HL-60 (cell line): ENCODE results near the gene APBA2.

Experiments used
- DNase-seq, 2 experiments: peaks; one replicate each; pipeline ENCODE4 v3.0.0-alpha.2; 2010 to 2020; ENCODE audit warnings: low read depth in 1 of 2, low spot score in 1 of 2
- H3K27ac ChIP-seq: fragments of 250-450 bp; sonication (Bioruptor Pico); replicated peaks from 2 replicates; pipeline ENCODE4 v1.5.1; 2020; ENCODE audit warnings: mild to moderate bottlenecking, moderate library complexity
- H3K27me3 ChIP-seq: fragments of 250-450 bp; sonication (Bioruptor Pico); 2 replicates; pipeline ENCODE4 v1.5.1; 2021; ENCODE audit warnings: mild to moderate bottlenecking, moderate library complexity; ENCODE audit not compliant: insufficient read depth, poor library complexity, severe bottlenecking
- H3K4me3 ChIP-seq: replicated peaks from 2 replicates; pipeline ENCODE4 v1.5.1; 2011; ENCODE audit warnings: mild to moderate bottlenecking, control low read depth, low read length; ENCODE audit not compliant: insufficient read depth
- GABPA ChIP-seq: IDR thresholded peaks from 2 replicates; pipeline ENCODE4 v1.6.1; 2012; ENCODE audit warnings: low read depth
- POLR2AphosphoS5 ChIP-seq: IDR thresholded peaks from 2 replicates; pipeline ENCODE4 v1.6.1; 2012; ENCODE audit warnings: low read depth
- SPI1 ChIP-seq: IDR thresholded peaks from 2 replicates; pipeline ENCODE4 v1.6.1; 2012; ENCODE audit warnings: low read depth, mild to moderate bottlenecking, borderline replicate concordance
- TF ChIP-seq, protein P1 (sequence below): IDR thresholded peaks from one replicate; pipeline ENCODE4 v1.5.1; 2011; ENCODE audit warnings: low read length, control low read depth, inconsistent platforms; ENCODE audit not compliant: insufficient read depth
- TF ChIP-seq, protein P2 (sequence below): IDR thresholded peaks from 2 replicates; pipeline ENCODE4 v1.6.1; 2012; ENCODE audit warnings: low read depth; ENCODE audit not compliant: insufficient replicate concordance

The APBA2 gene

DNA sequence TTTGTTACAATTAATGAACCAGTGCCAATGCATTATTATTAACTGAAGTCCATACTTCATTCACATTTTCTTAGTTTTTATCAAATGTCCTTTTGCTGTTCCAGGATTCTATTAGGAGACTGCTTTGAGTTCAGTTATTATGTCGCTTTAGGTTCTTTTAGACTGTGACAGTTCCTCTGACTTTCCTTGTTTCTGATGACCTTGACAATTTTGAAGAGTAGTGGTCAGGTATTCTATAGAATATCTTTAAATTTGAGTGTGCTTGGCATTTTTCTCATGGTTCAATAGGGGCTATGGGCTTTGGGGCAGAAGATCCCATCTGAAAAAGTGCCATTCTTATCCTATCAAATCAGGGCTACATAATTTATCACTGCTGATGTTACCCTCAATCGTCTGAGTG, 126.3 kb downstream of the APBA2 start:
- Histone ChIP-seq H3K27ac (no peak overlapping the region), H3K4me3 (no peak overlapping the region), H3K27me3 (no peaks in the 10 kb centered on the region)
- TF ChIP-seq, protein P1, sequence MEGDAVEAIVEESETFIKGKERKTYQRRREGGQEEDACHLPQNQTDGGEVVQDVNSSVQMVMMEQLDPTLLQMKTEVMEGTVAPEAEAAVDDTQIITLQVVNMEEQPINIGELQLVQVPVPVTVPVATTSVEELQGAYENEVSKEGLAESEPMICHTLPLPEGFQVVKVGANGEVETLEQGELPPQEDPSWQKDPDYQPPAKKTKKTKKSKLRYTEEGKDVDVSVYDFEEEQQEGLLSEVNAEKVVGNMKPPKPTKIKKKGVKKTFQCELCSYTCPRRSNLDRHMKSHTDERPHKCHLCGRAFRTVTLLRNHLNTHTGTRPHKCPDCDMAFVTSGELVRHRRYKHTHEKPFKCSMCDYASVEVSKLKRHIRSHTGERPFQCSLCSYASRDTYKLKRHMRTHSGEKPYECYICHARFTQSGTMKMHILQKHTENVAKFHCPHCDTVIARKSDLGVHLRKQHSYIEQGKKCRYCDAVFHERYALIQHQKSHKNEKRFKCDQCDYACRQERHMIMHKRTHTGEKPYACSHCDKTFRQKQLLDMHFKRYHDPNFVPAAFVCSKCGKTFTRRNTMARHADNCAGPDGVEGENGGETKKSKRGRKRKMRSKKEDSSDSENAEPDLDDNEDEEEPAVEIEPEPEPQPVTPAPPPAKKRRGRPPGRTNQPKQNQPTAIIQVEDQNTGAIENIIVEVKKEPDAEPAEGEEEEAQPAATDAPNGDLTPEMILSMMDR, result no peak
- no peak for TF ChIP-seq GABPA
- TF ChIP-seq POLR2AphosphoS5, result no peak
- TF ChIP-seq SPI1, result no peak
- TF ChIP-seq, protein P2, sequence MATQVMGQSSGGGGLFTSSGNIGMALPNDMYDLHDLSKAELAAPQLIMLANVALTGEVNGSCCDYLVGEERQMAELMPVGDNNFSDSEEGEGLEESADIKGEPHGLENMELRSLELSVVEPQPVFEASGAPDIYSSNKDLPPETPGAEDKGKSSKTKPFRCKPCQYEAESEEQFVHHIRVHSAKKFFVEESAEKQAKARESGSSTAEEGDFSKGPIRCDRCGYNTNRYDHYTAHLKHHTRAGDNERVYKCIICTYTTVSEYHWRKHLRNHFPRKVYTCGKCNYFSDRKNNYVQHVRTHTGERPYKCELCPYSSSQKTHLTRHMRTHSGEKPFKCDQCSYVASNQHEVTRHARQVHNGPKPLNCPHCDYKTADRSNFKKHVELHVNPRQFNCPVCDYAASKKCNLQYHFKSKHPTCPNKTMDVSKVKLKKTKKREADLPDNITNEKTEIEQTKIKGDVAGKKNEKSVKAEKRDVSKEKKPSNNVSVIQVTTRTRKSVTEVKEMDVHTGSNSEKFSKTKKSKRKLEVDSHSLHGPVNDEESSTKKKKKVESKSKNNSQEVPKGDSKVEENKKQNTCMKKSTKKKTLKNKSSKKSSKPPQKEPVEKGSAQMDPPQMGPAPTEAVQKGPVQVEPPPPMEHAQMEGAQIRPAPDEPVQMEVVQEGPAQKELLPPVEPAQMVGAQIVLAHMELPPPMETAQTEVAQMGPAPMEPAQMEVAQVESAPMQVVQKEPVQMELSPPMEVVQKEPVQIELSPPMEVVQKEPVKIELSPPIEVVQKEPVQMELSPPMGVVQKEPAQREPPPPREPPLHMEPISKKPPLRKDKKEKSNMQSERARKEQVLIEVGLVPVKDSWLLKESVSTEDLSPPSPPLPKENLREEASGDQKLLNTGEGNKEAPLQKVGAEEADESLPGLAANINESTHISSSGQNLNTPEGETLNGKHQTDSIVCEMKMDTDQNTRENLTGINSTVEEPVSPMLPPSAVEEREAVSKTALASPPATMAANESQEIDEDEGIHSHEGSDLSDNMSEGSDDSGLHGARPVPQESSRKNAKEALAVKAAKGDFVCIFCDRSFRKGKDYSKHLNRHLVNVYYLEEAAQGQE, result no peak
- no peak for DNase-seq

DNA sequence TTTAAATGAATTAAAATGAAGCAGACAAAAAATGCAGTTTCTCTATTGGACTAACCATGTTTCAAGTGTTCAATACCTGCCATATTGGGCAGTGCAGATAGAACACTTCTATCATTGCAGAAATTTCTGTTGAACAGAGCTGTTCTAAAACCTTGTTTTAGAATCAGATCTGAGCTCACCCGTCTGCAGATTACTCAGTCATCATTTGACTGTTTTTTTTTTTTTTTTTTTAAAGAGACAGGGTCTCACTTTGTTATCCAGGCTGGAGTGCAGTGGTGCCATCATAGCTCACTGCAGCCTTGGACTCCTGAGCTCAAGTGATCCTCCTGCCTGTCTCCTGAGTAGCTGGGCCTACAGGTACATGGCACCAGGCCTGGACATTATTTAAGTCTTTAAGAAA, 128.7 kb downstream of the APBA2 start:
- Histone ChIP-seq H3K4me3 (no peak overlapping the region), H3K27me3 (no peaks in the 10 kb centered on the region), H3K27ac (no peak overlapping the region)
- no peak for DNase-seq
- TF ChIP-seq, protein P1, result no peak
- TF ChIP-seq SPI1, result no peak
- TF ChIP-seq GABPA, result no peak
- TF ChIP-seq POLR2AphosphoS5, result no peak
- TF ChIP-seq, protein P2, result no peak

DNA sequence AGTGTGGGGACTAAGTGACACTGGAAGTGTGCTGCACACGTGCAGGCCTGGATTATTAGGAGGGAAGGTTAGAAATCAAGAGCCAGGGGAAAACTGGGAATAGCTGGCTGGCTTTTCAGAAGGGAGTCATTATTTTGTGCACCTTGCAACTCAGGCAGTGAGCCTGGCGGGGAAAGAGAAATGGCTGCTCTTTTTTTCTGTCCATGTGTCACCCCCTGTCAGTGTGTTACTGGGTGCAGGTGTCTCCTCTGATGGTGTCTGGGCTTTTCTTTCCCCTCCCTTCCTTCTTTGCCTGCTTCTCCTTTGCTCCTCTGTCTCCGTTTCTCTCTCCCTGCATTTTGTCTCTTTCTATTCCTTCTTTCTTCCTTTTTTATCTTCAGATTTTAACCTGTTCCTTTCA, 130.7 kb downstream of the APBA2 start:
- no peaks in the 10 kb centered on the region for H3K27me3 ChIP-seq
- TF ChIP-seq, protein P1, result no peak
- TF ChIP-seq GABPA (no peak), POLR2AphosphoS5 (no peak), SPI1 (no peak)
- TF ChIP-seq, protein P2, result no peak
- no peak overlapping the region for H3K4me3 ChIP-seq
- no peak overlapping the region for H3K27ac ChIP-seq
- no peak for DNase-seq
